ENCODE results near the gene PSG1.
"Not testable (repeated sequence)": the region's sequence is repeated elsewhere in the genome, so short reads cannot be mapped to it uniquely, and the experiment has no call there.

Gene PSG1

DNA sequence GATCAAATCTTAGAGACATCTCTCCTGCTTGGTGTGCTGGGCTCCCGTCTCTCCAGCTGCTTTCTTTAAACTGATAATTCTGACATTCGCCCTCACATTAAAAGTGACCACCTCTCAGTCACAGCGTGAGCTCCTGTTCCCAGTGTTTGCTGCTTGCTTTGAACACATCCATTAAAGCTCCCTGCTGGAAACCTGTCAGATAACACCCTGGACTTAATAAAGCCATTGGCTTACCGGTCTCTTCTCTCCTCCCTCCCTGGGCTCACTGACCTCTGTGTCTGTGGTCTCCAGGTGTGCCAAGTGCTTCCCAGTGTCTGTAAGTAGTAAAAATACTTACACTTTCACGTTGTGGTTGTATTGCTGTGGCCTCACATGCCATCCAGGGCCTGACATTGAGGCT lies 2.5 kb upstream of the PSG1 start:
- not testable (repeated sequence) for DNase-seq (ENCODE audit: low spot score); FAIRE-seq

- not testable (repeated sequence) for FAIRE-seq; DNase-seq (ENCODE audit: low spot score)
These were observed 1.8 kb upstream of the PSG1 start for GRCh38 chr19:42881279-42881678.

GRCh38 chr19:42880621-42881020 lies 1.1 kb upstream of the PSG1 start:
- DNase-seq (ENCODE audit: low spot score); FAIRE-seq: not testable (repeated sequence)

GRCh38 chr19:42876596-42876995 lies 2.9 kb downstream of the PSG1 start:
- peak; percentile 72 for FAIRE-seq
- peak; percentile 78 for DNase-seq (ENCODE audit: low spot score)

GRCh38 chr19:42875881-42876280 lies 3.6 kb downstream of the PSG1 start:
- FAIRE-seq: peak; percentile 29

DNA sequence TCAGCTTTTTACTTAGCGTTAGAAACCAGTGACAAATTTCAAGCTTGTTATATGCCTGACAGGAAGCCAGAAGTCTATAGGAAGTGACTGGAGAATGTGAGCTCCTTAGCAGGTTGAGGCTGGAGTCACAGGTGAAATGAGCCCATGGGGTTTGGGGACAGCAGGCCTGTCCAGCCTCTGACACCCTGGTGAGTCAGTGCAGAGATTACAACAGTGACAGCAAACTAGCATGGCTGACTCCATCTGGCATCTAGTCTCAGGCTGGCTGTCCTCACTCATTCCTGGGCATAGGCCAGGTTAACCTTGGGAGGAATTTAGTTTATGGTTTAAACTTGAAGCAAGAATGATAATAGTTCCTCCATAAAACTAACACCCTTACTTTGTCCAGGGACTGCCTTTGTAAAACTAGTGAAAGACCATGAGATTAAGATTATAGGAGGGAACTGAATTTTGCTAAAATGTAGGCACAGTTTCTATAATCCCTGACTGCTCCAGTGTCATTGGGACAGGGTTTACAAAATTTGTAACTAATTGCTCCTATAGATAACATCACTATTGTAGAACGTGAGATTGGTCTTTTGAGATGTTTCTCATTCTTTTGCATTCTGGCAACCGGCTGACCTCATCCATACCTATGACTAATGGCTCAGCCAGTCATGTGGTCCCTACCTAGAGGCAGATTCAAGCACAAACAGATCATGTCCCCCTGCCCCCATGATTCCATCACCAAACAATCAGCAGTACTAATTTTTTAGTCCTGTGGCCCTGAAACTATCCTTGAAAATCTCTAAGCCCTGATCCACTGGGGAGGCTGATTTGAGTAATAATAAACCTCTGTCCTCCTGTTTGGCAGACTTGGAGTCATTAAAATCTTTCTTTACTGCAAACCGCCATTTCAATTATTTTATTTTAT lies 4.4 kb downstream of the PSG1 start:
- peak; percentile 71 for DNase-seq (ENCODE audit: low spot score)
- peak; percentile 89 for FAIRE-seq

More at GRCh38 chr19:42875881-42876280, 3.6 kb downstream of the PSG1 start:
- peak; percentile 65 for DNase-seq (ENCODE audit: low spot score)

- DNase-seq (ENCODE audit: low spot score): peak; percentile 3
- not testable (repeated sequence) for FAIRE-seq
These were observed 5.4 kb downstream of the PSG1 start for GRCh38 chr19:42874136-42874535.

- DNase-seq (ENCODE audit: low spot score): no peak
- no peak for FAIRE-seq
These were observed 6.9 kb downstream of the PSG1 start for GRCh38 chr19:42872608-42873007.

GRCh38 chr19:42857544-42857867 lies 22.0 kb downstream of the PSG1 start:
- no peak for DNase-seq (ENCODE audit: low spot score)
- FAIRE-seq: no peak

- FAIRE-seq; DNase-seq (ENCODE audit: low spot score): not testable (repeated sequence)
These were observed 22.5 kb downstream of the PSG1 start for GRCh38 chr19:42856866-42857543.

GRCh38 chr19:42854745-42855144 lies 24.8 kb downstream of the PSG1 start:
- FAIRE-seq; DNase-seq (ENCODE audit: low spot score): not testable (repeated sequence)

DNA sequence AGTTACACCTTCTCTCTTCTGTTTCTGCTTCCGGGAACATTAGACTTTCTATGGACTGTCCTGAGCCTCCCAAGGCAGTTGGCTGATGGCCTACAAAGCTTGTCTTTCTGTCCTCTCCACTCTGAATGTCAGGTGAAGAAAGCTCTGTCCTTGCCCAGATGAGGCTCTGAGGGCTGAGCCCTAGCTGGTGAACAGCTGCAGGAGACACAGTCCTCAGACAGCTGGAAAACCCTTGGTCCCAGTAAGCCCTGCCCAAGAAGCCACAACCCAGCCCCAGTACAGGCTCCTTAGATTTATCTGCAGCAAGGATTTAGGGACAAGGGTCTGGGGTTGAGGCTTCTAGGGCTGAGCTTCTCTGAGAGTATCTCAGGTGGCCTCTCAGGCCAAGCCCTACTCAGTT lies 26.3 kb downstream of the PSG1 start:
- not testable (repeated sequence) for FAIRE-seq; DNase-seq (ENCODE audit: low spot score)

DNA sequence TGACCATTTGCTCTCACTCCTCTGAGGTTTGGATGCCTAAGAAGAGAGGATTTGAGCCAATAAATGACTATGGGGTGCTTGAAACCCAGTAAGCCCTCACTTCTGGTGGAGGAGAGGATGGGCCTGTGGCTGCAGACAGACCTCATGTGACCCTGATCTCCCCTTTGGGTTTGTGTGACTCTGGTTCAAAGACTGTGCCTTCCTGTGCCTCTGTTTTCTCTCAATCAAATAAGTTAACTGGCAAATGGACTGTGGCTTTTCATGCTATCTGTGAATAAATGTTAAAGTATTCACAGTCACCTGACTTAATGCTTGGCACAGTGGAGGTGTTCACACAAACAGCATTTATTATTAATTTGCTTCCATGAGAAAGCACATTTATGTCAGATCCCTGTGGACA lies 26.7 kb downstream of the PSG1 start:
- FAIRE-seq: peak; percentile 37
- DNase-seq (ENCODE audit: low spot score): peak; percentile 35

DNA sequence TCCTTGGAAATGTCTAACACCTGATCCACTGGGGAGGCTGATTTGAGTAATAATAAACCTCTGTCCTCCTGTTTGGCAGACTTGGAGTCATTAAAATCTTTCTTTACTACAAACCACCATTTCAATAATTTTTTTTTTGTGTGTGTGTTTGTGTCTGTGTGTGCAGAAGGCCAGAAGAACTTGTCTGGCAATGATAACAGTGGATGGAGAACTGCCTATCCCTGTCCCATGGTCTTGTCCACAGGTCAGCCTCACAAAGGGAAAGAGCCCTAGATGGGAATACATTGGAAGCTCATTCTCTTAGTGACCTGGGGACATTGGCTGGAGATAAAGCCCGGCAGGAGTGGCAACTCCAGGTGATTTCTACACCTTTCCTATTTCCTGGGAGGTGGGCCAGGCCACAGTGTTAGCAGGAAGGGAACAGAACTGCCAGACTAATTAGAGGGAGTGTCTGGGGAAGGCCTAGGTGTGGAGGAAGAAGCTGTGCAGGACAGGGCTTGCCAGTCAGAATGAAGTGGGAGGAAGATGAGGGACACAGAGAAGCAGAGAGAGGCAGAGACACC lies 27.7 kb downstream of the PSG1 start:
- FAIRE-seq; DNase-seq (ENCODE audit: low spot score): not testable (repeated sequence)

DNA sequence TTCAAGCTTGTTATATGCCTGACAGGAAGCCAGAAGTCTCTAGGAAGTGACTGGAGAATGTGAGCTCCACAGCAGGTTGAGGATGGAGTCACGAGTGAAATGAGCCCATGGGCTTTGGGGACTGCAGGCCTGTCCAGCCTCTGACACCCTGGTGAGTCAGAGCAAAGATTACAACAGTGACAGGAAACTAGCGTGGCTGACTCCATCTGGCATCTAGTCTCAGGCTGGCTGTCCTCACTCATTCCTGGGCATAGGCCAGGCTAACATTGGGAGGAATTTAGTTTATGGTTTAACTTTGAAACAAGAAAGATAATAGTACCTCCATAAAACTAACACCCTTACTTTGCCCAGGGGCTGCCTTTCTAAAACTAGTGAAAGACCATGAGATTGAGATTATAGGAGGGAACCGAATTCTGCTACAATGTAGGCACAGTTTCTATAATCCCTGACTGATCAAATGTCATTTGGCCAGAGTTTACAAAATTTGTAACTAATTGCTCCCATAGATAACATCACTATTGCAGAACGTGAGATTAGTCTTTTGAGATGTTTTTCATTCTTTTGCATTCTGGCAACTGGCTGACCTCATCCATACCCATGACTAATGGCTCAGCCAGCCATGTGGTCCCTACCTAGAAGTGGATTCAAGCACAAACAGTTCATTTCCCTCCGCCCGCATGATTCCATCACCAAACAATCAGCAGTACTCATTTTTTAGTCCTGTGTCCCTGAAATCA lies 28.4 kb downstream of the PSG1 start:
- DNase-seq (ENCODE audit: low spot score) (peak; percentile 92), FAIRE-seq (peak; percentile 96)

- DNase-seq (ENCODE audit: low spot score) (no peak), FAIRE-seq (no peak)
These were observed 32.9 kb downstream of the PSG1 start for GRCh38 chr19:42846597-42846996.

DNA sequence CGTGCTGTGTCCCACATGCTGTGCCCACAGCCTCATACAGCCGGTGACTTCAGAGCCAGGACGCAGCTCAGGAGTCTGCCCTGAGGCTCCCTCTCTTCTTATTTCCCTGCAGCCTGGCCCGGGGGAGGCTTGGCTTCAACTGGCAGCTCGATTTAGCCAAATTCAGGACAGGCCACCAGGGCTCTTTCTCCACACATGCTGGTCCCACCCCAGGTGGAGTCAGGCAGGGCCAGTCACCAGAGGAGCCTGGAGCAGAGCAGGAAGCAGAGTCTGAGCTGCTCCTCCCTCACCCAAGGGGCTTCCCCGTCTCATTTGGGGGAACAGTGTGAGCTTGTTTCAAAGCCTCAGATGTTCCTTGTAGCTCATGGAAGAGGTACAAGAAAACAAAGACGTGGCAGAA lies 35.9 kb downstream of the PSG1 start:
- DNase-seq (ENCODE audit: low spot score); FAIRE-seq: not testable (repeated sequence)

DNA sequence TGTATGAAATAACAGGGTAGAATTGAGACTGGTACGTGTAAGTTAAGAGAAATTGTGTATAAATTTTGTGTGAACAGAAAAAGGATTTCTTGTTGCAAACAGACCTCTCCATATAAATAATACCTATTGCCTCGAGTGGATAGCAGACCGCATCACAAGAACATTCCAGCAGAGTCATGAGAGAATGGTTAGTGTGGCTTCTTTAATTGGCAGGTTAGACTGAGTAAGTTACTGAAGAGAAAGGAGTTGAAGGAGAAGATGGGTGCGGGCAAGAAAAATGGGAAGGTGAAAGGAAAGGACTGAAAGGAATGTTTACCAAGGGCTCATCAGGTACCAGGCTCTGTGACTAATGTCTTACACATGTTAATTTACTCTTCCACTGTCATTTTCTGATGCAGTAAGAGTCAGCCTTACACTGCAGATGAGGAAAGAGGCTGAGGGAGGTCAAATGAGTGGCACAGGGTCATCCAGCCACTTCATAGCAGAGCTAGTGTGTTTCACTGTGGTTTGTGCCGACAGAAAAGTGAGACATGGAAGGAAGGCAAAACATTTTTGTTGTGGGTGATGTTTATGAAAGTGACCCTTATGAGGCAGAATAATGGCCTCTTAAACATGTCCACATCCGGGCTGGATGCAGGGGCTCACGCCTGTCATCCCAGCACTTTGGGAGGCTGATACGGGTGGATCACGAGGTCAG lies 46.6 kb downstream of the PSG1 start:
- peak; percentile 55 for DNase-seq (ENCODE audit: low spot score)
- peak; percentile 78 for FAIRE-seq

- not testable (repeated sequence) for DNase-seq (ENCODE audit: low spot score); FAIRE-seq
These were observed 47.4 kb downstream of the PSG1 start for GRCh38 chr19:42832023-42832680.
